A549 (cell line): ENCODE data around the gene LSR.
A peak's percentile ranks its signal among the peaks of the same experiment; 100 is the strongest.

ENCODE experiments used
- CEBPB ChIP-seq, 2 experiments: fragments of >200 bp in 1 of 2; sonication (Bioruptor Twin) in 1 of 2; formaldehyde crosslinking in 1 of 2; IDR thresholded peaks; 2 replicates each; pipeline ENCODE4 v1.6.1; 2012 to 2016
- ESRRA ChIP-seq: fragments of 150-350 bp; IDR thresholded peaks from 2 replicates; pipeline ENCODE4 v1.6.1; 2014; ENCODE audit warnings: mild to moderate bottlenecking, low read length, borderline replicate concordance
- HOXB5 ChIP-seq: fragments of 250-450 bp; sonication (Bioruptor Pico); IDR thresholded peaks from 2 replicates; pipeline ENCODE4 v1.5.0; 2020; ENCODE audit warnings: mild to moderate bottlenecking, moderate library complexity
- JUNB ChIP-seq: fragments of >200 bp; sonication (Bioruptor Twin); formaldehyde crosslinking; IDR thresholded peaks from 2 replicates; pipeline ENCODE4 v1.6.1; 2016
- KDM1A ChIP-seq: fragments of 200-600 bp; sonication (generic); IDR thresholded peaks from 2 replicates; pipeline ENCODE4 v1.6.1; 2016; ENCODE audit warnings: low read depth, mild to moderate bottlenecking
- MAFK ChIP-seq: fragments of 450-650 bp; IDR thresholded peaks from 2 replicates; pipeline ENCODE4 v1.6.1; 2014; ENCODE audit not compliant: partially characterized antibody
- POLR2AphosphoS2 ChIP-seq: conservative IDR thresholded peaks from 2 replicates; pipeline ENCODE4 v1.6.1; 2012; ENCODE audit warnings: low read length, improper control_type of control experiment, inconsistent platforms
- SMC3 ChIP-seq: fragments of >200 bp; sonication (Bioruptor Twin); formaldehyde crosslinking; IDR thresholded peaks from 3 replicates; pipeline ENCODE4 v1.6.1; 2018; ENCODE audit warnings: inconsistent platforms
- TF ChIP-seq, protein P1 (sequence below): fragments of >200 bp; sonication (Bioruptor Twin); formaldehyde crosslinking; IDR thresholded peaks from 3 replicates; pipeline ENCODE4 v1.5.1; 2016
- TF ChIP-seq, protein P2 (sequence below): fragments of 450-650 bp; IDR thresholded peaks from 2 replicates; pipeline ENCODE4 v1.6.1; 2014; ENCODE audit warnings: antibody characterized with exemption
- TF ChIP-seq, protein P3 (sequence below): IDR thresholded peaks from 2 replicates; pipeline ENCODE4 v1.6.1; 2012

DNA sequence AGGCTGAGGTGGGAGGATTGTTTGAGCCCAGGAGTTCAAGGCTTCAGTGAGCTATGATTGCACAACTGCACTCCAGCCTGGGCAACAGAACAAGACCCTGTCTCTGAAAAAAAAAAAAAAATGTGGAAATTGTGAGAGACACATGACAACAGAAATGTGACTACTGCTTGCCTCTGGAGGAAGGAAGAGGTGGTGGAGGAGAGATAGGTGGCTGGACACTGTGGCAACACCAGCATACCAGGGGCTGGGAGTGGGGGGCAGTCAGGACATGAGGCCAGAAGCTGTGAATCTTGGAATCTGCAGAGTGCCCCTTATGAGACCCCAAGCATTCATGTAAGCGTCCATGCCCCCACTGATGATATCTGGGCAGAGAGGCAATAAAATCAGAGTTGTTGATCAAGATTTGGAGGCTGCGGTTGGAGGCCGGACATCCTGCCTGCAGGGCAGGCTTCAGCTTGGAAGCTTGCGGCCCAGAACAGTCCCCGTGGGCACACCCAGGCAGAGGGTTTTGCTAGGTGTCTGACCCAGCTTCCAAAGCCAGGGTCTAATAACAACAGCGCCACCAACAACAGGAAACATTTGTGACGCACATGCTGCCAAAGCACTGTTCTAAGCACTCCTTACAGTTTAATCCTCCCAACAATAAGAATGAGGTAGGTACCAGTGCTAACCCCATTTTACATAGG, 37.1 kb upstream of the LSR start:
- TF ChIP-seq JUNB (no peak), POLR2AphosphoS2 (no peak), CEBPB (IDR thresholded peaks at IDR 0.05) (0 out of 4 replicates have a peak, but pooled peaks of 1 of the 2 experiments have one; percentile 11), HOXB5 (CRISPR knock-in tag) (no peak), ESRRA (no peak), SMC3 (no peak), KDM1A (no peak), MAFK (no peak)
- TF ChIP-seq, protein P1, sequence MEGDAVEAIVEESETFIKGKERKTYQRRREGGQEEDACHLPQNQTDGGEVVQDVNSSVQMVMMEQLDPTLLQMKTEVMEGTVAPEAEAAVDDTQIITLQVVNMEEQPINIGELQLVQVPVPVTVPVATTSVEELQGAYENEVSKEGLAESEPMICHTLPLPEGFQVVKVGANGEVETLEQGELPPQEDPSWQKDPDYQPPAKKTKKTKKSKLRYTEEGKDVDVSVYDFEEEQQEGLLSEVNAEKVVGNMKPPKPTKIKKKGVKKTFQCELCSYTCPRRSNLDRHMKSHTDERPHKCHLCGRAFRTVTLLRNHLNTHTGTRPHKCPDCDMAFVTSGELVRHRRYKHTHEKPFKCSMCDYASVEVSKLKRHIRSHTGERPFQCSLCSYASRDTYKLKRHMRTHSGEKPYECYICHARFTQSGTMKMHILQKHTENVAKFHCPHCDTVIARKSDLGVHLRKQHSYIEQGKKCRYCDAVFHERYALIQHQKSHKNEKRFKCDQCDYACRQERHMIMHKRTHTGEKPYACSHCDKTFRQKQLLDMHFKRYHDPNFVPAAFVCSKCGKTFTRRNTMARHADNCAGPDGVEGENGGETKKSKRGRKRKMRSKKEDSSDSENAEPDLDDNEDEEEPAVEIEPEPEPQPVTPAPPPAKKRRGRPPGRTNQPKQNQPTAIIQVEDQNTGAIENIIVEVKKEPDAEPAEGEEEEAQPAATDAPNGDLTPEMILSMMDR = no peak
- TF ChIP-seq, protein P2, sequence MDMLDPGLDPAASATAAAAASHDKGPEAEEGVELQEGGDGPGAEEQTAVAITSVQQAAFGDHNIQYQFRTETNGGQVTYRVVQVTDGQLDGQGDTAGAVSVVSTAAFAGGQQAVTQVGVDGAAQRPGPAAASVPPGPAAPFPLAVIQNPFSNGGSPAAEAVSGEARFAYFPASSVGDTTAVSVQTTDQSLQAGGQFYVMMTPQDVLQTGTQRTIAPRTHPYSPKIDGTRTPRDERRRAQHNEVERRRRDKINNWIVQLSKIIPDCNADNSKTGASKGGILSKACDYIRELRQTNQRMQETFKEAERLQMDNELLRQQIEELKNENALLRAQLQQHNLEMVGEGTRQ = no peak
- TF ChIP-seq, protein P3, sequence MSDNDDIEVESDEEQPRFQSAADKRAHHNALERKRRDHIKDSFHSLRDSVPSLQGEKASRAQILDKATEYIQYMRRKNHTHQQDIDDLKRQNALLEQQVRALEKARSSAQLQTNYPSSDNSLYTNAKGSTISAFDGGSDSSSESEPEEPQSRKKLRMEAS = no peak
